ENCODE data around the gene SNX1. TPM values are rescaled to one million over a fixed set of nuclear protein-coding genes. Genes with fewer than 3 reads are reported as not detected.
"Not testable (repeated sequence)": the region's sequence is repeated elsewhere in the genome, so short reads cannot be mapped to it uniquely, and the experiment has no call there.

SNX1 gene
- total RNA-seq, 2 donors from 2014 or later, result 44.8 to 57.1 TPM

DNA sequence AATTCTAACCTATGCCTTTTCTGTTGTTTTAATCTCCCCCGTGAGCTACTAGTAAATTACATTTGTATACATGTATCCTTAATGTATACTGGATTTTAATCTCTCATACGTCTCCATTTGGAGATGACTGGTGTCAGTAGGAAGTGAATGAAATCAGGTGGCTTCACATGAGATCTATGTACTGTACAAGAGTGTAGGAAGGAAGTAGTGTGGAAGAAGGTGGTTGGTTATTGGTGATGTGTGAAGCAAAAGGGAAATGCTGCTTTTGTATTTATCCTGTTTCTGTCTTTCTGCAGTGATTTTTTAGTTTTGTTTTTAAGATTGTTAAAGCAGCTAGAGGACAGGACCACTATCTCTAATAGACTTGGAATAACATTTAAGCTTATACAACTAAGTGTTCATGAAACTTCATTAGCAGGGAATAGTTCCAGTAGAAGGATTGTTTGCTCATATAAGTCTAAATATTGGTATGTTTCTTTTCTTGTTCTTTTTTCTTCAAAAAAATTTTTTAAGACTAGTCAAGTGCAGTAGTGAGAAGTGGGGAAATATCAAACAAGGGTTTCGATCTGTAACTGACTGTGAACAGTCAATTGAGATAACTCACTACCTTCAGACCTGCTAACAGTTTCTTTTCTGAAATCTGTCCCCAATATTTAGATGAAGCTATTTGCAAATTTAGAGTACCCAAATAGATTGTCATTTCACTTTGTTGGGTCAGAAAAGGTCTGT, 15.3 kb downstream of the SNX1 start:
- H3K4me3 ChIP-seq, result no peak overlapping the region
- peaks cover 34% of the 10 kb centered on the region for H3K36me3 ChIP-seq
- H3K27me3 ChIP-seq, result no peaks in the 10 kb centered on the region
- DNase-seq (ENCODE audit: low spot score), result no peak
- H3K4me1 ChIP-seq, result peaks cover 0 to 58% of the 10 kb centered on the region in 2 donors
- TF ChIP-seq, protein P1, sequence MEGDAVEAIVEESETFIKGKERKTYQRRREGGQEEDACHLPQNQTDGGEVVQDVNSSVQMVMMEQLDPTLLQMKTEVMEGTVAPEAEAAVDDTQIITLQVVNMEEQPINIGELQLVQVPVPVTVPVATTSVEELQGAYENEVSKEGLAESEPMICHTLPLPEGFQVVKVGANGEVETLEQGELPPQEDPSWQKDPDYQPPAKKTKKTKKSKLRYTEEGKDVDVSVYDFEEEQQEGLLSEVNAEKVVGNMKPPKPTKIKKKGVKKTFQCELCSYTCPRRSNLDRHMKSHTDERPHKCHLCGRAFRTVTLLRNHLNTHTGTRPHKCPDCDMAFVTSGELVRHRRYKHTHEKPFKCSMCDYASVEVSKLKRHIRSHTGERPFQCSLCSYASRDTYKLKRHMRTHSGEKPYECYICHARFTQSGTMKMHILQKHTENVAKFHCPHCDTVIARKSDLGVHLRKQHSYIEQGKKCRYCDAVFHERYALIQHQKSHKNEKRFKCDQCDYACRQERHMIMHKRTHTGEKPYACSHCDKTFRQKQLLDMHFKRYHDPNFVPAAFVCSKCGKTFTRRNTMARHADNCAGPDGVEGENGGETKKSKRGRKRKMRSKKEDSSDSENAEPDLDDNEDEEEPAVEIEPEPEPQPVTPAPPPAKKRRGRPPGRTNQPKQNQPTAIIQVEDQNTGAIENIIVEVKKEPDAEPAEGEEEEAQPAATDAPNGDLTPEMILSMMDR (IDR thresholded peaks at IDR 0.05), result no peak
- no peaks in the 10 kb centered on the region for H3K9me3 ChIP-seq
- H3K27ac ChIP-seq, result no peak overlapping the region

DNA sequence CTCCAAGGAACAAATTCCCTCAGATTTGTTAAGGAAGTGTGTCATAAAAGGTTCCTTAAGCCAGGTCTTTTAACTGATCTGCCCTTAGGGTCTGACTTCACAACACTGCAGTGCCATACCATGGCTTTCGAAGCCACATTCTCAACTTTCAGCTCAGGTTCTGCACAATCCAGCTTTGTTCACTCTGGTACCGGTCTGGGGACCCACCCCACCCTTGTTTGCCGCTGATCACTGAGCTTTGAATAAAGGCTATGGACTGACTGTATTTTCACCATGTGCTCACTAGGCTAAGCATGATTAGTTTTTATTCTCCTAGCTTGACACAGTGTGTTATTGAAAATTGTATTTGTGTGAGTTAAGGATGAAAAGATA, 15.9 kb downstream of the SNX1 start:
- TF ChIP-seq, protein P1 (IDR thresholded peaks at IDR 0.05), result no peak
- Histone ChIP-seq H3K36me3 (peaks cover 38% of the 10 kb centered on the region), H3K4me1 (peaks cover 0 to 53% of the 10 kb centered on the region in 2 donors), H3K4me3 (no peak overlapping the region), H3K9me3 (no peaks in the 10 kb centered on the region), H3K27ac (no peak overlapping the region), H3K27me3 (no peaks in the 10 kb centered on the region)
- no peak for DNase-seq (ENCODE audit: low spot score)

DNA sequence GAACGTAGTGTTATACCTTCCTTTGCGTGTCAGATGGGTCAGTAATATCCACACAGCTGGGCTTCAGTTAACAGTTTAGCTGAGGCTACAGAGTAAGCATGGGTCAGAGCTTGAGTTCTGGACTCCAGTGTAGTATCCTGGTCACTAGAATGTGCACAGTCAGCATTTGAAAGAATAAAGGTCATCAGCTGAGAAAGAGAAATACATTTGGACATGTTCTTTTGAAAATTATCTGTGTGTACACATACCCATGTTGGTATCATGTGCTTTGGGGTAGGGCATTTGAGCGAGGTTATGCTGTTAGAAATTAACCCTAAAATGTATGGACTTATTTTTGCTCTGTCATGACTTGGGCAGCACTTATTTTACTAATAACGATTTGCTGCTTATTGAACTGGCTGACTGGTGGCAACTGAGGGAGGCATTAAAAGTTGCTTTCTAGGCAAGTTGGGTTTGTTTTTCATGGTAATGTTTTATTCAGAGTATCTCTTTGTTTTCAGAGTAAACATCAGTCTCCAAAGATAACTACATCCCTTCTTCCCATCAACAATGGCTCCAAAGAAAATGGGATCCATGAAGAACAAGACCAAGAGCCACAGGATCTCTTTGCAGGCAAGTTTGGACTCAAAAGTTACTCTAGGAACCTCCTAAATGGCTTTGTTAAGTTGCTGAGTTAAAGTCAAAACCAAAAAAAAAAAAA, 16.4 kb downstream of the SNX1 start:
- no peak overlapping the region for H3K4me3 ChIP-seq
- H3K27me3 ChIP-seq, result no peaks in the 10 kb centered on the region
- H3K9me3 ChIP-seq, result no peaks in the 10 kb centered on the region
- no peak overlapping the region for H3K27ac ChIP-seq
- peaks cover 44% of the 10 kb centered on the region for H3K36me3 ChIP-seq
- peaks cover 0 to 47% of the 10 kb centered on the region in 2 donors for H3K4me1 ChIP-seq
- no peak for DNase-seq (ENCODE audit: low spot score)
- TF ChIP-seq, protein P1 (IDR thresholded peaks at IDR 0.05), result no peak

DNA sequence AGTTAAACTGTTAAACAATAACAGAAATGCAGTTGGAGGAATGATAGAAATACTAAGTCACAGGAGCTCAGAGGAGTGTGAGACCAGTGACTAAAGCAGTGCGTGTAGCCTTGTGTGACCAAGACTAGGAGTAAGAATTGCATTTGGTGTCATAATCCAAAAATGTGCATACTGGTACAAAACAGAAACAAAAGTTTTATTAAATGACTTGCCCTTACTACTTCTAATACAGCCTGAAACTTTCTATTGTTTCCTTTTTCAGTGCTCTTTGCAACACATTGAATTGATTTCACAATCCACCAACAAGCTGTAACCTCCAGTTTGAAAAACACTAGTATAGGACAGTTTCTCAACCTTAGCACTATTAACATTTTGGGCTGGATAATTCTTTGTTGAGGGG, 17.1 kb downstream of the SNX1 start:
- no peaks in the 10 kb centered on the region for H3K9me3 ChIP-seq
- H3K27ac ChIP-seq, result no peak overlapping the region
- H3K4me3 ChIP-seq, result no peak overlapping the region
- H3K4me1 ChIP-seq, result peaks cover 0 to 46% of the 10 kb centered on the region in 2 donors
- DNase-seq (ENCODE audit: low spot score), result no peak
- no peaks in the 10 kb centered on the region for H3K27me3 ChIP-seq
- H3K36me3 ChIP-seq, result peaks cover 50% of the 10 kb centered on the region
- TF ChIP-seq, protein P1 (IDR thresholded peaks at IDR 0.05), result no peak

DNA sequence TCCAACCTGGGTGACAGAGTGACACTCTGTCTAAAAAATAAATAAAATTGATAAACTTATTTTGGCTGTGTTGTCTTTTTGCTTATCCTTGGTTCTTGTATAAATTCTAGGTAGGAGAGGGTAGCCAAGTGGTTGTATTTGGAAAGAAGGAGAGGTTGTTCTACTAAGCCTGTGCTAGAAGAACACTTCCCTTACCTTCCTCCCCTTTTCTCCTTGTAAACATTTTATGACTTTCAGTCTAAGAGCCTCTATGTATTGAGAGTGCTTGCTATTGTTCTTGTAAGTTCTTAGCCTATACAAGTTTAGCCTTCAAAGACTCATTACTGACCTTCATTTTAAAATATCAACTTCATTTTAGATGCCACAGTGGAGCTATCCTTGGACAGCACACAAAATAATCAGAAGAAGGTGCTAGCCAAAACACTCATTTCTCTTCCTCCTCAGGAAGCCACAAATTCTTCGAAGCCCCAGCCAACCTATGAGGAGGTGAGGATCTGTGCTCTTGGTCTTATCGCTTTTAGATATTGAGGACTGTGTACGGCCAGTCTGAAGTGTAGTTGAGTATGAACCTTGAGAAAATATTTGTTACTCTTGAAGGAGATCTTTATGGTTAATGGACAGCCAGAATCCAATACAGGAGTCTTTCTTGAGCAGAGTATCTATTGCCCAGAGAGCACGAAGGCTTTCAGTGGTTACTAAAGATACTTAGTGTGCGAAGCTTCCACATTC, 22.1 kb downstream of the SNX1 start:
- TF ChIP-seq, protein P1 (IDR thresholded peaks at IDR 0.05), result no peak
- peaks cover 0 to 13% of the 10 kb centered on the region in 2 donors for H3K4me1 ChIP-seq
- no peak for DNase-seq (ENCODE audit: low spot score)
- no peaks in the 10 kb centered on the region for H3K27me3 ChIP-seq
- H3K36me3 ChIP-seq, result peaks cover 88% of the 10 kb centered on the region
- no peak overlapping the region for H3K27ac ChIP-seq
- no peak overlapping the region for H3K4me3 ChIP-seq
- H3K9me3 ChIP-seq, result no peaks in the 10 kb centered on the region

DNA sequence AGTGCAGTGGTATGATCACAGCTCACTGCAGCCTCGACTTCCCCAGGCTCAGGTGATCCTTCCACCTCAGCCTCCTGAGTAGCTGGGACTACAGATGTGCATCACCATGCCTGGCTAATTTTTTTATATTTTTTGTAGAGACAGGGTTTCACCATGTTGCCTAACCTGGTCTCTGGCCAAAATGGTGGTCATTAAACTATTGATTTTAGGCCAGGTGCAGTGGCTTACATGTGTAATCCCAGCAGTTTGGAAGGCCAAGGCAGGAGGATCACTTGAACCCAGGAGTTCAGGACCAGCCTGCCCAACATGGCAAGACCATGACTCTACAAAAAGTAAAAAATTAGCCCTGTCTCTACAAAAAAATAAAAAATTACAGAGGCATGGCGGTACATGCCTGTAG, 24.5 kb downstream of the SNX1 start:
- H3K4me1 ChIP-seq; H3K27ac ChIP-seq; H3K4me3 ChIP-seq; H3K9me3 ChIP-seq; H3K27me3 ChIP-seq; DNase-seq (ENCODE audit: low spot score): not testable (repeated sequence)
- H3K36me3 ChIP-seq, result peaks cover 79% of the 10 kb centered on the region

Data from right atrium auricular region (tissue), 2 donors.